ENCODE data around the gene FKBP1B.
A peak's percentile ranks its signal among the peaks of the same experiment; 100 is the strongest.
"Not testable (repeated sequence)": the region's sequence is repeated elsewhere in the genome, so short reads cannot be mapped to it uniquely, and the experiment has no call there.

Gene FKBP1B

GRCh38 chr2:24011250-24012104 is 38.1 kb upstream of the FKBP1B start:
- DNase-seq (ENCODE audit: low read depth): no peak
- TF ChIP-seq CTCF (conservative IDR thresholded peaks at IDR 0.05; ENCODE audit: control insufficient read depth, insufficient read depth, low read depth, low read length): no peak
- H3K4me3 ChIP-seq (ENCODE audit: control insufficient read depth, low read depth, low read length): no peak overlapping the region

- no peak for DNase-seq (ENCODE audit: low read depth)
- TF ChIP-seq CTCF (conservative IDR thresholded peaks at IDR 0.05; ENCODE audit: control insufficient read depth, insufficient read depth, low read depth, low read length): no peak
- H3K4me3 ChIP-seq (ENCODE audit: control insufficient read depth, low read depth, low read length): no peak overlapping the region
These were observed 36.9 kb upstream of the FKBP1B start for GRCh38 chr2:24012521-24013188.

GRCh38 chr2:24014902-24015301 is 34.6 kb upstream of the FKBP1B start:
- not testable (repeated sequence) for DNase-seq (ENCODE audit: low read depth); H3K4me3 ChIP-seq (ENCODE audit: control insufficient read depth, low read depth, low read length)

- peak; percentile 82 for DNase-seq (ENCODE audit: low read depth)
- TF ChIP-seq CTCF (conservative IDR thresholded peaks at IDR 0.05; ENCODE audit: control insufficient read depth, insufficient read depth, low read depth, low read length): no peak
- H3K4me3 ChIP-seq (ENCODE audit: control insufficient read depth, low read depth, low read length): no peak overlapping the region
These were observed 33.8 kb upstream of the FKBP1B start for GRCh38 chr2:24015562-24016375.

GRCh38 chr2:24016376-24016761 is 33.2 kb upstream of the FKBP1B start:
- DNase-seq (ENCODE audit: low read depth): no peak
- no peak overlapping the region for H3K4me3 ChIP-seq (ENCODE audit: control insufficient read depth, low read depth, low read length)
- no peak for TF ChIP-seq CTCF (conservative IDR thresholded peaks at IDR 0.05; ENCODE audit: control insufficient read depth, insufficient read depth, low read depth, low read length)

GRCh38 chr2:24016853-24017703 is 32.5 kb upstream of the FKBP1B start:
- DNase-seq (ENCODE audit: low read depth): no peak
- no peak for TF ChIP-seq CTCF (conservative IDR thresholded peaks at IDR 0.05; ENCODE audit: control insufficient read depth, insufficient read depth, low read depth, low read length)
- no peak overlapping the region for H3K4me3 ChIP-seq (ENCODE audit: control insufficient read depth, low read depth, low read length)

Data from fibroblast of mammary gland (primary cell).